ENCODE measurements around the gene ZFP69. TPM values are rescaled to one million over a fixed set of nuclear protein-coding genes. Genes with fewer than 3 reads are reported as not detected.

The ZFP69 gene
- total and polyA plus RNA-seq, 10 of the 15 experiments (the other 5 are each of a cell fraction or from before 2014, with no cell fraction given): 1.9 to 6.4 (median 3.7) TPM

GRCh38 chr1:40508375-40509341, 31.6 kb downstream of the ZFP69 start, which contains the start of gene EXO5 (continued):
- peak; percentile 74 for TF ChIP-seq MLLT1 (IDR thresholded peaks at IDR 0.05)
- TF ChIP-seq E4F1 (IDR thresholded peaks at IDR 0.05; ENCODE audit: borderline replicate concordance, partially characterized antibody): no peak
- no peak for TF ChIP-seq SIN3A (IDR thresholded peaks at IDR 0.05; ENCODE audit: low read depth, low read length)
- no peak for TF ChIP-seq ZBTB11 (CRISPR knock-in tag; IDR thresholded peaks at IDR 0.05)
- no peak for TF ChIP-seq FOS (IDR thresholded peaks at IDR 0.05; ENCODE audit: borderline replicate concordance, extremely low read depth, insufficient read length)
- TF ChIP-seq E2F4 (IDR thresholded peaks at IDR 0.05; ENCODE audit: low read depth, low read length): peak; percentile 59
- no peak for TF ChIP-seq FOXK2 (IDR thresholded peaks at IDR 0.05)
- TF ChIP-seq ZNF687 (IDR thresholded peaks at IDR 0.05): peak; percentile 99
- TF ChIP-seq NBN (IDR thresholded peaks at IDR 0.05): 0 out of 2 replicates have a peak, but pooled peaks have one; percentile 52
- no peak for TF ChIP-seq HDAC2 (IDR thresholded peaks at IDR 0.05)
- 0 out of 2 replicates have a peak, but pooled peaks have one; percentile 56 for TF ChIP-seq RB1 (IDR thresholded peaks at IDR 0.05; ENCODE audit: borderline replicate concordance)
- TF ChIP-seq MTA2 (IDR thresholded peaks at IDR 0.05; ENCODE audit: low read depth): no peak
- TF ChIP-seq IKZF1 (conservative IDR thresholded peaks at IDR 0.05): peak; percentile 78
- peak; percentile 90 for TF ChIP-seq POLR2A (IDR thresholded peaks at IDR 0.05; ENCODE audit: low read depth, low read length)

Measured in GM12878 (cell line).